CD4-positive, alpha-beta T cell treated with Interleukin-15 for 1 hour (primary cell): Measurements from ENCODE around the gene DYNAP.

Source experiments
- DNase-seq: peaks from one replicate; pipeline ENCODE4 v3.0.0-alpha.2; 2020

Gene DYNAP

DNA sequence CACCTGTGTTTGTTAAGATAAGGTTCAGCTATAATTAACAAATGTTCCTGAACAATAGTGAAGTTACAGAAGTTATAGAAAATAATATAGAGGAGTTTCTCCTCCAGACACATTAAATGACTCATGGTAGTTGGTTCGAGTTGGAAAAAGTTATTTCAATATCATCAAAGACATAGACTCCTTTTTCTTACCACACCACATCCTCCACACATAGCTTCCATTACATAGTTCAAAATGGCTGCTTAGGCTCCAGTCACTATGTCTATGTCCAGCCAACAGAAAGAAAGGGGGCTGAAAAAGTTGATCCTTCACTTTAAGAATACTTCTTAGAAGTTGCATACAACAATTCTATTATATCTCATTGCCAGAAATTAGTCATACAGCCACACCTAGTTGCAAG, 50.7 kb downstream of the DYNAP start:
- DNase-seq, result no peak

DNA sequence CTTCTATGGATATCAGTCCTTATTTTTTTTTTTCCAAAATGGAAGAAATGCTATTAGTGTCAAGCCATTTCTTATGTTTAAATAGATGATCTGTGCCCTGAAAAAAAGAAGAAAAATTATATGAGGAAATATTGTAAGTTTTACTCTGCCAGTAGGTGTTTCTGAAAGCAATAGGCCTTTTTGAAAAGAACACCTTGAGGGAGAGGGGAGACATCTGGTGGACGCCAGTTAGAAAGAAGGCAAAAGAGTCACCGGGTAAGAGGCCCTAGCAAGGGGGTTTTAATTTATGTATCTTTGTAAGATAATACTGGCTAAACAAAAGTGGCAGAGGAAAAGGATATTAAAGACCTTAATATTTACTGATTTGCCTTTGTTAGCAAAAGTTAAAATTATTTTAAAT, 56.1 kb downstream of the DYNAP start:
- DNase-seq, result no peak
